ENCODE results near the gene FOXP1.

DNA sequence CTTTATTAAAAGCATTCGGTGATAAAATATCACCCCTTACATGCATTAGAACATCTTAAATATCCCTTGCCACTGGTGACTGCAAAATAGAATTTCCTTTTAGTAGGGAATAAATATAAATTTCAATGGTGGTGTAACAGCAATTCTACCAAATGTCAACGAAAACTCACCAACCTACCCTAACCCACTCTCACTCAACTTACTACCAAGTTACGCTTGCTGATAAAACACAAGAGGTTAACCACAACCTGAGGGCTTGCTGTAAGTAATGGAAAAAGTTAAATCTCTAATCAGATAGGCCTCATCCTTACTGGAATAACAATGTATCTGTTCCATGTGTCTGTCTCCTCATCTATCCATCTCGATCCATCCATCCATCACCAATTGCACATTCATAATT lies 274.7 kb downstream of the FOXP1 start:
- no peak for TF ChIP-seq EZH2 (IDR thresholded peaks at IDR 0.05)
- TF ChIP-seq, protein P1, sequence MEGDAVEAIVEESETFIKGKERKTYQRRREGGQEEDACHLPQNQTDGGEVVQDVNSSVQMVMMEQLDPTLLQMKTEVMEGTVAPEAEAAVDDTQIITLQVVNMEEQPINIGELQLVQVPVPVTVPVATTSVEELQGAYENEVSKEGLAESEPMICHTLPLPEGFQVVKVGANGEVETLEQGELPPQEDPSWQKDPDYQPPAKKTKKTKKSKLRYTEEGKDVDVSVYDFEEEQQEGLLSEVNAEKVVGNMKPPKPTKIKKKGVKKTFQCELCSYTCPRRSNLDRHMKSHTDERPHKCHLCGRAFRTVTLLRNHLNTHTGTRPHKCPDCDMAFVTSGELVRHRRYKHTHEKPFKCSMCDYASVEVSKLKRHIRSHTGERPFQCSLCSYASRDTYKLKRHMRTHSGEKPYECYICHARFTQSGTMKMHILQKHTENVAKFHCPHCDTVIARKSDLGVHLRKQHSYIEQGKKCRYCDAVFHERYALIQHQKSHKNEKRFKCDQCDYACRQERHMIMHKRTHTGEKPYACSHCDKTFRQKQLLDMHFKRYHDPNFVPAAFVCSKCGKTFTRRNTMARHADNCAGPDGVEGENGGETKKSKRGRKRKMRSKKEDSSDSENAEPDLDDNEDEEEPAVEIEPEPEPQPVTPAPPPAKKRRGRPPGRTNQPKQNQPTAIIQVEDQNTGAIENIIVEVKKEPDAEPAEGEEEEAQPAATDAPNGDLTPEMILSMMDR (IDR thresholded peaks at IDR 0.05): no peak

Data from neural progenitor cell (in vitro differentiated cells).